NB4 (cell line): ENCODE results near the gene TBRG4.

Source experiments
- DNase-seq: peaks from one replicate; pipeline ENCODE4 v3.0.0; 2010; ENCODE audit warnings: low read depth
- H3K4me3 ChIP-seq: one replicate; pipeline ENCODE4 v1.5.1; 2011; ENCODE audit warnings: mild to moderate bottlenecking, low read depth, low read length, moderate library complexity
- CTCF ChIP-seq: IDR thresholded peaks from one replicate; pipeline ENCODE4 v1.5.1; 2012; ENCODE audit warnings: low read depth, low read length
- MAX ChIP-seq: IDR thresholded peaks from 2 replicates; pipeline ENCODE4 v1.6.1; 2011; ENCODE audit warnings: low read depth, low read length
- MYC ChIP-seq: IDR thresholded peaks from 2 replicates; pipeline ENCODE4 v1.6.1; 2011; ENCODE audit warnings: low read depth, low read length
- POLR2A ChIP-seq: IDR thresholded peaks from 2 replicates; pipeline ENCODE4 v1.6.1; 2011; ENCODE audit warnings: mild to moderate bottlenecking; ENCODE audit not compliant: insufficient read length; ENCODE audit errors: extremely low read depth

TBRG4 gene

GRCh38 chr7:45111298-45112223 lies at the start of gene TBRG4:
TBRG4 (minus strand) TSS chr7:45111697; CDS start chr7:45109237, 2,460 bp downstream.
- peak within 1 kb of the TSS; percentile 95 for H3K4me3 ChIP-seq
- TF ChIP-seq MAX = peak; percentile 98
- TF ChIP-seq CTCF = peak; percentile 53
- TF ChIP-seq POLR2A = peak; percentile 99
- TF ChIP-seq MYC = peak; percentile 100
- DNase-seq = peak; percentile 99

GRCh38 chr7:45161138-45161537 lies 49.6 kb upstream of the TBRG4 start:
- no peak overlapping the region for H3K4me3 ChIP-seq
- no peak for DNase-seq
- TF ChIP-seq CTCF (no peak), POLR2A (no peak), MYC (no peak), MAX (no peak)

DNA sequence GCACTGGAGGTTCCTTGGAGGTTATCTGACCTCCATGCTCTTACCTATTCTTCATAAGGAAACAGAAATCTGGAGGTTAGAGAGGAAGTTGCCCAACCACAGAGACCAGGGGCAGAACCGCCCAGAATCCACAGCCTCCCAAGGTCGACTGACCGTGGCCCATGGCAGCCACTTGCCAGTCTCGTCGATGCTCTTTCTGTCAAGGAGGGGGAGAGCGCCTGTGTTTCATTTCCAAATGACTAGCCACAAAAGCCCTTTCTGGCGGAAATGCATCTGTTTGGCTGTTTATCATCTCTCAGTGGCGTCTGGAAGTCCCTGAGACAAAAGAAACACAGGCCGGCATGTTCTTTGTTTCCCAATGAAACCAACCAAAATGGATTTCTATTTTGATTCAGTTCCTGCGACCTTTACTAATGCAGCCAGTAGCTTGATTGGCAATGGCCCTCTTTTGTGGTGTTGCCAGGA lies 49.0 kb upstream of the TBRG4 start:
- no peak for TF ChIP-seq MAX
- TF ChIP-seq CTCF = no peak
- TF ChIP-seq POLR2A = no peak
- no peak for TF ChIP-seq MYC
- peak; percentile 28 for DNase-seq
- H3K4me3 ChIP-seq = no peak overlapping the region

DNA sequence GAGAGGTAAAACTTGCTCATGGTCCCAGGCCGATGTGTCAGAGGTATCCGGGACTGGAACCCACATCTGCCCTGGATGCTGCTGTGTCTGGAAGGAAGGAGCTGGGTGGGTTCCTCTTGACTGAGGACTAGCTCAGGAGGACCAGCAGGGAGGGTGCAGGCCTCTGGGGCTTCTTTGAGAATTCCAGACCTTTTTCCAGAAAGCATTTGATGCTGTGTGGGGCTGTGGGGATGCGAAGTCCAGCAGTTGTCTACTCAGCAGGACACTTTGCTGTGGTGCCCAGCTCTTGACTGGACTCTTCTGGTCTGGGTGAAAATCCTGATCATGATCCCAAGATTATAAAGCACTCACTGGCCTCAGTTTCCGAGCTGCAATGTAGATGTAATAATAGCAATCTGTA lies 47.8 kb upstream of the TBRG4 start:
- DNase-seq = no peak
- TF ChIP-seq POLR2A (no peak), MAX (no peak), MYC (no peak), CTCF (no peak)
- H3K4me3 ChIP-seq = no peak overlapping the region

GRCh38 chr7:45158471-45158870 lies 47.0 kb upstream of the TBRG4 start:
- TF ChIP-seq POLR2A (no peak), CTCF (no peak), MYC (no peak), MAX (no peak)

More at GRCh38 chr7:45158471-45158870, 47.0 kb upstream of the TBRG4 start:
- H3K4me3 ChIP-seq = no peak overlapping the region
- DNase-seq = no peak
